COLO668 (cell line): ENCODE results near the gene GSTCD.
"Not testable (repeated sequence)": the region's sequence is repeated elsewhere in the genome, so short reads cannot be mapped to it uniquely, and the experiment has no call there.

Experiments
- DNase-seq: peaks from one replicate; lab custom pipeline; 2025; ENCODE audit not compliant: unreplicated experiment; lab: John Stamatoyannopoulos, UW

GSTCD gene, protein sequence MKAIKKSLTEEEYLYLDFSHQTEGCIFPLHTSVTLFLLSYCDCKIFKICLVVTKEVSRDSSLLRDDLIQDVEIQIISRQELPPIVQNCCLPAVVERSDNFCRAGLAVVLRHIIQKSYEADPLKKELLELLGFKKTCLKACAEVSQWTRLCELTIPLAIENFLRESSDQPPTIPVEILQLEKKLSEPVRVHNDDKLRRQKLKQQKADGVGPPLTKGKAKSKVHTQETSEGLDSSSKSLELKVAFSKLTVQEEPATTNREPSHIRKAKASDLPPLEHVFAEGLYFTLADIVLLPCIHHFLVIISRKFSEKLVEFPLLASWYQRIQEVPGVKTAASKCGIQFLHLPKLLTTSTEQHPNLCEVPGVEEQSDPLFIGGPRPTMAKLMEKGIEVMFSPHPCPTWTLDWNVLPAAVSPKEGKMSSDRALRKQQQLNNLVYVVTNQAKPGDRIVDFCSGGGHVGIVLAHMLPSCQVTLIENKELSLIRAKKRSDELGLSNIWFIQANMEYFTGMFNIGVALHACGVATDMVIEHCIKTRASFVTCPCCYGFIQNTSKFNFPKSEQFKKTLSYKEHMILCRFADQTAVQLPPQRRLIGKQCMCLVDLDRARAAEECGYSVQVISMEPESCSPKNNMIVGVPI

DNA sequence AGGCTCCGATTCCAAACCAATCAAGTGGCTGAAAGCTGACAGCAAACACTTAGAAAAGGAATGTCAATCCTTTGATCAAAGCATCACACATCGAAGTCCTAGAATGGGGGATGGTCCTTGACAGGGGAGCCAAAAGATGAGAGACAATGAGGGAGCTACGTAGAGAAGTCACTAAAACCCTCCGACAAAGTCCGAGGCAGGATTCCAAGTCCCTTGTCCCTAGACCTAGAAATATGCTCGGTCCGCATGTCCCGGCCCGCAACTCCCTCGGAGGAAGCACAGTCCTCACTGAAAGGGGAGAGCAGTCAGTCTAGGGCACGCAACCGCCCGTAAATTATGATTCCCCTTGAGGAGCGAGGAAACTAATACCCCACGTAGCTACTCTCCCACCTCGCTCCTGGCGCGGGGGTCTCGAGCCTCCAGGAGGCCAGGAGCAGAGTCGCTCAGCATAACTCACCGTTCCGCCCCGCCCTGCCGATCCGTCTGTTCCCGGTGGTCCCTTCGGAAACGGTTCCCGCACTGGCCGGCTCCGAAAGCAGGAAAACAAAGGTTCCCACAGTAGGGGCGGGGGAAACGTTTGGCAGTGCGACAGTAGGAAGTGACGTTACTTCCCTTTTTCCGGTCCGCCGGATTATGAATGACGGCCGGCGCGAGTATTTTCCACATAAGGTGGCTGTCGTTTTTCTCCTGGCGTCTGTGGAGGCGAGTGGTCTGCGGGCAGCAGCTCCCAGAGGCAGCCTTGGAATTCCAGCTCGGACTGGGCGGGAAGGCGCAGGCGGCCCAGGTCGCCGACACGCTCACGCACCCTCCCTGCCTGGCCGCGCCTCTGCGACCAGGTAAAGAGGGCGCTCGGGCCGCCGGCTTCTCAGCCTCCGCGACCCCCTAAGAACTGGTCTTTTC, at the start of gene GSTCD, which contains the start of gene INTS12:
GSTCD (plus strand) TSS at position 604 of the 900 bp plus-strand sequence. CDS start 8,830 bp downstream, outside the sequence.
INTS12 (minus strand) TSS at position 509 of the 900 bp plus-strand sequence. CDS start 8,684 bp downstream, outside the sequence.
- peak; percentile 92 for DNase-seq

DNA sequence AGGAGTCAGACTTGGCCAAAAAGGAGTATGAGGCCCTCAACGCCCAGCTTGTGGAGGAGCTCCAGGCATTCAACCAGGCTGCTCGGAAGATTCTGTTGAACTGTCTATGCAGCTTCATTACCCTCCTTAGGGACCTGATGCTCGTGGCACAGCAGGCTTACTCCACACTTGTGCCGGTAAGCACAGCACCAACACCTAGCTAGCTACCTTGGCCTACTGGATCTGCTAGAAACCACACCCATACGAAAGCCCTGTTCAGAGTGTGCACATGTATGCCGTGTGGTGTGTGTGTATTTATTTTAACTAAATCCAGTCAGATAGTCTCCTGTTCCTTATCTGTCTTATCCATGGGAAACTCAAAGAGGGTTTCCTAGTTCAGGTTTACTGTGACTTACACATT, 49.4 kb upstream of the GSTCD start:
- DNase-seq, result no peak

DNA sequence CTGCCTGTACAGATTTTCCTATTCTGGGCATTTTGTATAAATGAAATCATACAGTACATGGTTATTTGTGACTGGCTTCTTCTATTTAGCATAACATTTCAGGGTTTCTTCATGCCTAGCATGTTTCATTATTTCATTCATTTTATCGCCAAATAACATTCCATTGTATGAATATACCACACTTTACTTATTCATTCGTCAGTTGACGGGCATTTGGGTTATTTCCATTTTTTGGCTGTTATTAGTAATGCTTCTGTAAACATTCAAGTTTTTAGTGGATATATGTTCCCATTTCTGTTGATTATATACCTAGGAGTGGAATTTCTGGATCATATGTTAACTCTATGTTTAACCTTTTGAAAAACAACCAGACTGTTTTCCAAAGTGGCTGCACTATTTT, 47.6 kb upstream of the GSTCD start:
- no peak for DNase-seq

DNA sequence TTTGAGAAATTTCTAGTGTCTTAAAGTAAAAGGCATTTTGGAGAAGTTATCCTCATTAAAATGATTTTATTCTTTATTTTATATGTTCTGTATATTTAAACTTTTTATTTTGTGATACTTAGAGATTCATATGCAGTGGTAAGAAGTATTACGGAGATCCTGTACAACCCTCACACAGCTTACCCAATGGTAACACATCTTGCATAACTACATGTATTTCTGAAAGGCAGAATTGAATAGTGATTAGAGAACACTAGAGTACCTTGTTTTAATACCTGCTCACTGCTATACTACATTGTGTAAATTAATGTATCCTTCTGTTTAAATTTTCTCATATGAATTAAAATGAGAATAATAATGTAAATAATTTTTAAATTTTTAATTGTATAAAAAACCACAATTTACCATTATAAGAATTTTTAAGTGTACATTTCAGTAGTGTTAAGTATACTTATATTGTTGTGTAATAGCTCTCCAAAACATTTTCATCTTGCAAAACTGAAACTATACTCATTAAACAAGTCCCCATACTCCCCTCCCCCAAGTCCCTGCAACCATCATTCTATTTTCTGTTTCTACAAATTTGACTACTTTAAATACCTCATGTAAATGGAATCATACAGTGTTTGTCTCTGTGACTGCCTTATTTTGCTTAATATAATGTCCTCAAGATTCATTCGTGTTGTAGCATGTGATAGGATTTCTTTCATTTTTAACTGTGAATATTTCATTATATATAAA, 45.5 kb upstream of the GSTCD start:
- no peak for DNase-seq

DNA sequence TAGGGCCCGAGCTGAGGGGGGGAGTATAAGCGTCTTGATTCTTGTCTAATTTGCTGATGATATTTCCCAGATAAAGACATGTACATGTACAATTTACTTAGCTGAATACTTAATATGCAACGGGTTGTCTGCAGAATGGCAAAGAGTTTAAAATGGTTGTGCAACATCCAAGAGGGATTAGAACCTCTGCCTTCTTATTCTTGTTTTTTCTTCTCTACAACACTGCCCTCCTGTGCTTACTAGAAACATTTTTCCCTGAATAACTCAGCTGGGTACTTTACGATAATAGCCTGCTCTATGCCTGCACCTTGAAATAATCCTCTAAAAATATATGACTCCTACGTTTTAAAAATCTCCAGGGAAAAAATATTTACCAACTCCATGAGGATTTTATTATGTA, 41.9 kb upstream of the GSTCD start:
- DNase-seq, result no peak

DNA sequence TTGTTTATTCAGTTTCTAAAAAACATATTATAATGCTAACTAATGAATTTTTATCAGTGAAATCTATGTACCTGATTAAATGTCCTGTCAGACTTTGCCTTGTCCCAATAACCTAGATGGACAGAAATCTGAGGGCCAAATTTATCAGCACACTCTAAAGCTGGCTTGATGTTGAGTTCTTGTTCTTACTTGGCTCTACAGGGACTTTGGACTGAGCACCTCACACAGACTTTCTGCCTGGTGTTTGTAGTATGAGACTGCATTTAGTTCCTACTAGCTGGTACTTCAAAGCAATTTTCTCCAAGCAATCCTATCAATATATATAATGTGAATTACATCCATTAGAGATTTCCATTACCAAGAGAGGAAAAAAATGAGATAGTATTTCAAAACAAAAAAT, 37.9 kb upstream of the GSTCD start:
- DNase-seq, result no peak

DNA sequence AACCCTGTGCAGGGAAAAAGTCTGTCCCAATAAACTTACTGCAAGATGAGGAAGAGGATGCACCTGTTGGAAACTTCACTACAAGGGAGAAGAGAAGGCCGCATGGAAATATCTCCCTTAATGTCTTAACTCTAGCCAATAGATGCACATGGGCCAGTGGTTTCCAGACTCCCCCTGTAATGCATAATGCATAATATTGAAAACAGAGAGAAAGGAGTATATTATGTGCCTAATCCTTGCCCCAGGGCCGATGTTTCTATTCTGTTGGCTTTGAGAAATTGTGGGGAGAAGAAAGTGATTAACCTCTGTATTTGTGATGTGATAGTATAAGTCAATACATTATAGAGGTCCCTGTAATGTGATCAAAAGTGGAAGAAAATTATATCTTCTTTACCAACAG, 37.3 kb upstream of the GSTCD start:
- DNase-seq, result no peak

DNA sequence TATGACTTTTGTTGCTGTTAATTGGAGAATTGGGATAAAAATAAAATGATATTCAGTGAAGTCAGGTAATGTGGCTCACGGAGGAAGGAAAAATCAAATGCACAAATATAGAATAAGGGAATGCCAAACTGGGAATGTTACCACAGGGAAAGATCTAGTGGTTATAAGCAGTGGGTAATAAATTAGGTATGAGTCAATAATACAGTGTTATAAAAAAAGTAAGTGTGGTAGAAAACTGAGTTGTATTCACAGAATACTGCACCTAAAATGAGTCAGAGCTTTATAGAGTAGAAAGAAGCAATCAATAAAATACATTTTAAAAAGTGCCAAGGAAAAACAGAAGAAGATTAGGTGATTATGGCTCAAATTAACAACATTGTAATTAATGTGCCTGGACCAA, 34.6 kb upstream of the GSTCD start:
- DNase-seq, result no peak

DNA sequence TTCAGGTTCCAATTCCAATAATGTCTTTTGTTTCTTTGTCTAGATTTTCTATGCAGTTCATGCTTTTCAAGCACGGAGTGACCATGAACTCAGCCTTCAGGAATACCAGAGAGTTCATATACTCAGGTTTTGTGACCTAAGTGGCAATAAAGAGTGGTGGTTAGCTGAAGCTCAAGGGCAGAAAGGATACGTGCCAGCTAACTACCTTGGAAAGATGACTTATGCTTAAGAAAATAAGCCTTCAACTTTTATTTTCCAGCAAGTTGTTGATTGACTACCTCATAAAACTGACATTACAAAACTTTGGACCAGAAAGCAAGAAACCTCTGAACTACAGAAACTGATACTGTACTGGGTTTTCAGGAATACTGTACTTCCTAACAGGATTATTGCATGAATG, 30.9 kb upstream of the GSTCD start:
- no peak for DNase-seq

DNA sequence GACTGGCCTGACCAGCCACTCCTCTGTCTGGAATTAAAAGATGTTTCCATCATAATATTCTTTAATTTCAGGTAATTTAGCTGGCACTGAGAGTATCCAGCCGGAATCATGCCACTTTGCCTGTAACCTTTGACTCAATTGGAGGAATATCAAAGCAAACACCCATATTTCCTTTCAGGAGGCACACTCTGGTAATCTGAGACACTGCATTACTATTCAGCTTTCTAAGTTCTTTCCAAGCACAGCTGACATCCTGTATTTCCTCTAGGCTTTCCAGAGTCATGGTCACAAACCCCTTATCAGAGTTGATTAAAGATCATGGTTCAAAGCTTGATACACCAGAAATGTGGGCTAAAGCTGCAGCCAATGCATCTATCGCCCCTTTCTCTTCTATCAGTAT, 29.4 kb upstream of the GSTCD start:
- no peak for DNase-seq

DNA sequence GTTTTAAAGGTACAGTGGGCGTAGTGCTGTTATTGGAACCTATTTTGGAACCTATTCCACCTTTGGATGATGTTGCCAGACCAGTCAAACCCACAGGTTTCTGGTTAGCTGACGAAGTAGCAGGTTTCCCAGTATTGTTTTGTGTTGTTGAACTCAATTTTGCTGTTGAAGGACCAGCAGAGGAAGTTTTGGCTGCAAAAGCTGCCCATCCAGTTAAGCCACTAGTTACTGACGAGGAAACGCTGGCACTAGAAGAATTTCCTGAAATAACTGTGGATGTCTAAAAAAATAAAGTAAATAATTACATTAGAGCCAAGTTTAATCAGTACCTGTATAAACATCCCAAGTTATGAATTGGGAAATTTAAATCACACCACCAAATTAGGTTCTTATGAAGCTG, 25.5 kb upstream of the GSTCD start:
- no peak for DNase-seq

DNA sequence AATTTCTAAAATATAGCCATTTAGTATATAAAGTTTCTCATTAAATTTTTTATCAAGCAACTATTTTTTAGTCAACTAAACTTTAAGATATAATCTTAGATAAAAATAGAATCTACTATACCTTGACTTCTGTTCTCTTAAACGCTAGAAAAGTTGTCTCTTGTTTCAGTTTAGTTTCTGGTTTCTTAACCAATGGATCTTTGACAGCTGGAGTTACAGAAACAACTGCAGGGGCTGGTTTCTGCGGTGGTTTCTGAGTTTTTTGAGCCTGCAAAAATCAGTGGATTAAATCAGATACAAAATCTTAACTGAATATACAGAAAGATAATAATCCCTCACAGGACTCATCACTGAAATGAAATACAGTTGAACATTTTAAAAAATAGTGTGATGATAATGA, 22.0 kb upstream of the GSTCD start:
- DNase-seq, result no peak

DNA sequence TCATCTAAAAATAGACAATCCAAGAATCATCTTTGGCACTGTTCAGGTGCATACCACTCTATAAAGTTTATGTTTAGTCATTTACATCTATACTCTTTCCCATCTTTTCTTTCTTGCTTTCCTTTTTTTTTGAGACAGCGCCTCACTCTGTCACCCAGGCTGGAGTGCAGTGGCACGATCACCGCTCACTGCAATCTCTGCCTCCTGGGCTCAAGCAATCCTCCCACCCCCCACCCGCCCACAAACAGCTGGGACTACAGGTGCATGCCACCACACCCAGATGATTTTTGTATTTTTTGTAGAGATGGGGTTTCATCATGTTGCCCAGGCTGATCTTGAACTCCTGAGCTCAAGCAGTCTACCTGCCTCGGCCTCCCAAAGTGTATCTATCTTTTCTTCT, 13.8 kb upstream of the GSTCD start:
- DNase-seq, result not testable (repeated sequence)

DNA sequence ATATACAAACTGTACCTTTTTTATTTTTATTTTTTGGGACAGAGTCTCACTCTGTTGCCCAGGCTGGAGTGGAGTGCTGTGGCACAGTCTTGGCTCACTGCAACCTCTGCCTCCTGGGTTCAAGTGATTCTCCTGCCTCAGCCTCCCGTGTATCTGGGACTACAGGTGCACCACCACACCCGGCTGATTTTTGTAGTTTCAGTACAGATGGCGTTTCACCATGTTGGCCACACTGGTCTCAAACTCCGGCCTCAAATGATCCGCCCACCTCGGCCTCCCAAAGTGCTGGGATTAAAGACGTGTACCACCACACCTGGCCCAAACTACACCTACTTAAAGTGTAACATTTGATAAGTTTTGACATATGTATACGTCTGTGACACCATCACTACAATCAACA, 12.8 kb upstream of the GSTCD start:
- DNase-seq, result not testable (repeated sequence)

DNA sequence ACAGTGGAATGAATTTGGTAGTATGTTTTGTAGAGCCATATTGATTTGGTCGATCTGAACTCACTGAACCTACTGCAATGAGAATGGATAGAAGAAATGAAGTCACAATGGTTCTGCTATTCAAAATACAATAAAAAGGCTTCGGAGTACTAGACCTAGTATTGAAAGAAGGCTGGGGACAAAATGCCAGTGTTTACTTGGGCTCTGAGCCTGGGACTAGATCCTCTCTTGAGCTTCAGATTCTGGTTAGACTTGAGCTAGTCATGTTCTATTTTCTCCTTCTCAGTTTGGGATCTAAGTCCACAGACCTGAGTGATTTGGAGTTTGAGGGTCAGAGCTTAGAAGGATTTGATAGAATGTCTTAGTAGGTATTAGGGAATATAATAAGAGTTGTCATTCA, 10.0 kb upstream of the GSTCD start:
- DNase-seq, result no peak

DNA sequence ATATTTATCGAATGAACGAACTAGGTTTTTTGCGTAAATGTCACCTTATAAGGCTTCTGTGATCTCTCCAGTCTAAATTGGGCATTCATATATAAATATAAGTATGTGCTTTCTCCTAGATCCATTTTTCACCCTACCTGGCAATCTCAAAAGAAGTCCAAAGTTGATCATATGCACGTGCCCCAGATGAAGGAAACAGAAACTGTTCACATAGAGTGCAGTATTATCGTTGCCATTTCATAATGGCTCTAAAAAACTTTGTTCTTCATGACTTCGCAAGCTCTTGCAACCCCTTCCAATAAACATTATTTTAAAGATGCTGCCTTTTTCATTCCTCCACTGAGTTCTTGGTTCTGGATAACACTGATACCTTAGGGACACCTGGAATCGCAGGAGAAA, 803 bp upstream of the GSTCD start:
- no peak for DNase-seq

DNA sequence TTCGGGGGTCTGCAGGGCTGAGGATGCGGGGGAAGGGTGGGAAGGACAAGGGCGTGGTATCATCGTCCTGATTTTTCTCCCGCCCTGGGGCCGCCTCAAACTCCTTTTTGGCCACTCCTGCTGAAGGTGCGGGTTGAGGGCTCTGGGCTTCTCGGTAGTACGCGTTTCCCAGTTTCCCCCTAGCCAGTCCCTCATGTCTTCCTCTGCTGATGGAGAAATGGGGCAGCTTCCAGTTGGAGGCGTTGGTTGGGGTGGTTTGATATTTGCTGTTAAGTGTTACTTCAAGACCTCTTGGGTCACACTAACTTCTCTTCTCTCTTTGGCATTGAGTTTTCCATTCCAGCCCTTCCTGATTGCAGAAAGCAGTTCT, 482 bp downstream of the GSTCD start:
- peak; percentile 48 for DNase-seq

DNA sequence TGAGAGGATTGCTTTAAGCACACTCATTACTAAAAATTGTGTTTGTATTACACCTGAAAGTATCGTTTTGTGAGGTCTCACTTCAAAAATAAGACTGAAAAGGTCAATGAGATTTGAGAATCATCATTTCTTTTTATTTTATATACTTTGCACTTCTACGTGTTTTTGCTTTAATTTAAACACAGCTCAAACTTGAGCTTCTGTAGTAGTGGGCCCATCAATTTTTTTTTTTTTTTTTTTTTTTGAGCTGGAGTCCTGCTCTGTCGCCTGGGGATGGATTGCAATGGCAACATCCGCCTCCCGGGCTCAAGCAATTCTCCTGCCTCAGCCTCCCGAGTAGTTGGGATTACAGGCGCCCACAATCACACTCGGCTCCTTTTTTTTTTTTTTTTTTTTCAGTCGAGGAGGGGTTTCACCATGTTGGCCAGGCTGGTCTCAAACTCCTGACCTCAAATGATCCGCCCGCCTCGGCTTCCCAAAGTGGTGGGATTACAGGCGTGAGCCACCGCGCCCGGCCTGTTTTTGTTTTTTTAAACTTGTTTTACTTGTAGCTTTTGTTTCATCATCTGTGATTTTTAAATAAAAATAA, 1.5 kb downstream of the GSTCD start:
- DNase-seq, result no peak

DNA sequence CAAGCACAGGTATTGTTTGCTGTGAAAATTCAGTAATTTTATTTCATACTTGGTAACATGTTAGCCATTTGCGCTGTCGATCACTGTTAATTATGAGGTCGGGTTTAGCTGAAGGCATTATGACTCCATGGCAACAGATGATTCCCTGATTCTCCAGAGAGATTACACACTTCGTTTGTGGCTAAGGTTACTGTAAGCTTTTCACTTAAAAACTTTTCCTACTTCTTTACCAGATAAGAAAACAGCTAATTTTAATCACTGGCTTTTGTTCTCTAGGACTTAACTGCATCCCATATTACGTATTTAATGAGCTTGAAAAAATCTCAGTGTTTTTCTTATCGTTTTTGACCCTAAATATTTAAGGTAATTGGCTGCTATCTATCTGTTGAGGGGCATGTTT, 2.1 kb downstream of the GSTCD start:
- DNase-seq, result no peak

DNA sequence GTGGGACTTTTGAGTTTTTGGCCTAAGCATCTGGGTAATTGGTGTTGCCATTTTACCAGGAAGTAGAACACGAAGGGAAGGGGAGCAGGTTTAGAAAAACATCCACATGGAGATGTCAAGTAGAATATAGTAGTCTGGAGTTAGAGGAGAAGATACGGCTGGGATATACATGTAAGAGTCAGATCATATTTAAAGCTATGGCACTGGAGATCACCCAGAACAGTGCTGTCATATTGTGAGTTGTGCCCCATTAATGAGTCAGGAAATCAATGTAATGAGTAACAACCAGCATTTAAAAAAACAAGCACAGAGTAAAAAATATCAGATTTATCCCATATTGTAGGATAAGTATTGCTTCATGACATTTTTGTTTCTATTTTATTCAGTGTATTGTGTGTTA, 4.2 kb downstream of the GSTCD start:
- no peak for DNase-seq
